ENCODE data around the gene CDPF1. TPM values are rescaled to one million over a fixed set of nuclear protein-coding genes. Genes with fewer than 3 reads are reported as not detected.

CDPF1 gene
- total and polyA plus RNA-seq, 11 donors: 7.4 to 13.6 (median 9.3) TPM

- peak; percentile 97 to 99 (median 98) for ATAC-seq
- peak in 1 of 2 donors; percentile 62 for TF ChIP-seq POLR2A (IDR thresholded peaks at IDR 0.05)
- TF ChIP-seq CTCF (IDR thresholded peaks at IDR 0.05): peak in 10 of 12 donors; percentile 4 to 61 (median 30)
- Histone ChIP-seq H3K4me3 (peak within 1 kb of the TSS; percentile 21 to 74 (median 63)), H3K4me1 (peaks cover 0 to 37% (median 15%) of the 10 kb centered on the region in 12 donors), H3K27me3 (no peaks in the 10 kb centered on the region), H3K9me3 (peaks cover 0 to 7% (median 0%) of the 10 kb centered on the region in 12 donors), H3K36me3 (peaks cover 0 to 25% (median 20%) of the 10 kb centered on the region in 9 donors), H3K27ac (peak within 1 kb of the TSS; percentile 85 to 99 (median 88))
- DNase-seq: peak; percentile 97 to 100 (median 99)
- WGBS, 4 donors: 1 to 2% (median 2%) methylated on average over 33 to 76 of the region's 76 CpGs
- intact Hi-C loops (cut with DNase I): loop anchor here in 7 of 10 donors (1.0 to 5.0 kb wide), 7 partner anchors 30 to 174 kb away; partner anchors contain the start of genes CDPF1 (in 1 of the 7) and PPARA (in 1 of the 7)
Observed at GRCh38 chr22:46296257-46297150, 46.4 kb upstream of the CDPF1 start, which contains the start of gene GTSE1. Gene GTSE1, plus strand, starts transcription at chr22:46296870. Its CDS starts 531 bp downstream, at chr22:46297401.

GRCh38 chr22:46295277-46295971 lies 45.3 kb upstream of the CDPF1 start:
- Histone ChIP-seq H3K4me3 (peak overlapping the region in 8 of 12 donors; percentile 53 to 74 (median 63)), H3K27me3 (no peaks in the 10 kb centered on the region), H3K4me1 (peaks cover 0 to 37% (median 16%) of the 10 kb centered on the region in 12 donors), H3K36me3 (peaks cover 0 to 29% (median 20%) of the 10 kb centered on the region in 9 donors), H3K9me3 (peaks cover 0 to 7% (median 0%) of the 10 kb centered on the region in 12 donors), H3K27ac (peak overlapping the region in 10 of 12 donors; percentile 85 to 99 (median 88))
- WGBS, 4 donors: 62 to 76% (median 69%) methylated on average over 3 to 4 of the region's 4 CpGs
- no peak for DNase-seq
- no peak for ATAC-seq
- intact Hi-C loops (cut with DNase I): loop anchor here in 6 of 10 donors (5.0 kb wide), 5 partner anchors 38 to 173 kb away; partner anchors contain the start of genes CDPF1 (in 1 of the 6) and PPARA (in 1 of the 6)
- TF ChIP-seq CTCF (IDR thresholded peaks at IDR 0.05) (no peak), POLR2A (IDR thresholded peaks at IDR 0.05) (no peak)

- Histone ChIP-seq H3K27ac (no peak overlapping the region), H3K9me3 (peaks cover 0 to 7% (median 0%) of the 10 kb centered on the region in 12 donors), H3K36me3 (peaks cover 0 to 30% (median 20%) of the 10 kb centered on the region in 9 donors), H3K4me3 (no peak overlapping the region), H3K27me3 (no peaks in the 10 kb centered on the region), H3K4me1 (peaks cover 0 to 37% (median 17%) of the 10 kb centered on the region in 12 donors)
- ATAC-seq: no peak
- 85 to 98% (median 93%) methylated on average over 2 of the region's 2 CpGs for WGBS, 4 donors
- intact Hi-C loops (cut with DNase I): loop anchor here in 6 of 10 donors (5.0 kb wide), 6 partner anchors 37 to 172 kb away; partner anchors contain the start of genes CDPF1 (in 1 of the 6) and PPARA (in 1 of the 6)
- DNase-seq: no peak
- TF ChIP-seq POLR2A (IDR thresholded peaks at IDR 0.05): no peak
- TF ChIP-seq CTCF (IDR thresholded peaks at IDR 0.05): no peak
Observed at GRCh38 chr22:46294784-46295183, 44.7 kb upstream of the CDPF1 start.

Measured in heart left ventricle (tissue), 16 donors.